ENCODE measurements around the gene KDM8. TPM values are rescaled to one million over a fixed set of nuclear protein-coding genes. Genes with fewer than 3 reads are reported as not detected.
A peak's percentile ranks its signal among the peaks of the same experiment; 100 is the strongest.

Gene KDM8
- total and polyA plus RNA-seq, 9 of the 15 experiments (the other 6 are each of a cell fraction or from before 2014, with no cell fraction given), result 0.61 to 9.1 (median 5.4) TPM

- TF ChIP-seq GABPB2 (CRISPR knock-in tag; conservative IDR thresholded peaks at IDR 0.05) (no peak), BHLHE40 (IDR thresholded peaks at IDR 0.05; ENCODE audit: low read length) (peak; percentile 33), ZNF695 (CRISPR knock-in tag; IDR thresholded peaks at IDR 0.05) (no peak), CBFB (CRISPR knock-in tag; IDR thresholded peaks at IDR 0.05) (no peak), ZNF212 (CRISPR knock-in tag; IDR thresholded peaks at IDR 0.05) (no peak), TAF1 (IDR thresholded peaks at IDR 0.05; ENCODE audit: control insufficient read depth, extremely low read depth, insufficient read depth, low read length, severe bottlenecking) (no peak), CTBP1 (IDR thresholded peaks at IDR 0.05; ENCODE audit: borderline replicate concordance) (peak; percentile 99), E2F1 (CRISPR knock-in tag; IDR thresholded peaks at IDR 0.05) (no peak), MCM3 (IDR thresholded peaks at IDR 0.05) (no peak), AFF1 (IDR thresholded peaks at IDR 0.05; ENCODE audit: low read depth in 1 of 2, partially characterized antibody in 2 of 2) (no peak), ZNF23 (CRISPR knock-in tag; IDR thresholded peaks at IDR 0.05) (no peak), ZNF140 (CRISPR knock-in tag; IDR thresholded peaks at IDR 0.05) (no peak), NR4A1 (CRISPR knock-in tag; IDR thresholded peaks at IDR 0.05) (no peak), NR4A1 (tag; IDR thresholded peaks at IDR 0.05) (no peak), KLF13 (tag; IDR thresholded peaks at IDR 0.05; ENCODE audit: borderline replicate concordance, low read depth) (peak; percentile 42; the same call in 1 of the 2 replicates)
- TF ChIP-seq, protein P1, sequence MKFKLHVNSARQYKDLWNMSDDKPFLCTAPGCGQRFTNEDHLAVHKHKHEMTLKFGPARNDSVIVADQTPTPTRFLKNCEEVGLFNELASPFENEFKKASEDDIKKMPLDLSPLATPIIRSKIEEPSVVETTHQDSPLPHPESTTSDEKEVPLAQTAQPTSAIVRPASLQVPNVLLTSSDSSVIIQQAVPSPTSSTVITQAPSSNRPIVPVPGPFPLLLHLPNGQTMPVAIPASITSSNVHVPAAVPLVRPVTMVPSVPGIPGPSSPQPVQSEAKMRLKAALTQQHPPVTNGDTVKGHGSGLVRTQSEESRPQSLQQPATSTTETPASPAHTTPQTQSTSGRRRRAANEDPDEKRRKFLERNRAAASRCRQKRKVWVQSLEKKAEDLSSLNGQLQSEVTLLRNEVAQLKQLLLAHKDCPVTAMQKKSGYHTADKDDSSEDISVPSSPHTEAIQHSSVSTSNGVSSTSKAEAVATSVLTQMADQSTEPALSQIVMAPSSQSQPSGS (CRISPR knock-in tag; IDR thresholded peaks at IDR 0.05), result no peak
- TF ChIP-seq, protein P2, sequence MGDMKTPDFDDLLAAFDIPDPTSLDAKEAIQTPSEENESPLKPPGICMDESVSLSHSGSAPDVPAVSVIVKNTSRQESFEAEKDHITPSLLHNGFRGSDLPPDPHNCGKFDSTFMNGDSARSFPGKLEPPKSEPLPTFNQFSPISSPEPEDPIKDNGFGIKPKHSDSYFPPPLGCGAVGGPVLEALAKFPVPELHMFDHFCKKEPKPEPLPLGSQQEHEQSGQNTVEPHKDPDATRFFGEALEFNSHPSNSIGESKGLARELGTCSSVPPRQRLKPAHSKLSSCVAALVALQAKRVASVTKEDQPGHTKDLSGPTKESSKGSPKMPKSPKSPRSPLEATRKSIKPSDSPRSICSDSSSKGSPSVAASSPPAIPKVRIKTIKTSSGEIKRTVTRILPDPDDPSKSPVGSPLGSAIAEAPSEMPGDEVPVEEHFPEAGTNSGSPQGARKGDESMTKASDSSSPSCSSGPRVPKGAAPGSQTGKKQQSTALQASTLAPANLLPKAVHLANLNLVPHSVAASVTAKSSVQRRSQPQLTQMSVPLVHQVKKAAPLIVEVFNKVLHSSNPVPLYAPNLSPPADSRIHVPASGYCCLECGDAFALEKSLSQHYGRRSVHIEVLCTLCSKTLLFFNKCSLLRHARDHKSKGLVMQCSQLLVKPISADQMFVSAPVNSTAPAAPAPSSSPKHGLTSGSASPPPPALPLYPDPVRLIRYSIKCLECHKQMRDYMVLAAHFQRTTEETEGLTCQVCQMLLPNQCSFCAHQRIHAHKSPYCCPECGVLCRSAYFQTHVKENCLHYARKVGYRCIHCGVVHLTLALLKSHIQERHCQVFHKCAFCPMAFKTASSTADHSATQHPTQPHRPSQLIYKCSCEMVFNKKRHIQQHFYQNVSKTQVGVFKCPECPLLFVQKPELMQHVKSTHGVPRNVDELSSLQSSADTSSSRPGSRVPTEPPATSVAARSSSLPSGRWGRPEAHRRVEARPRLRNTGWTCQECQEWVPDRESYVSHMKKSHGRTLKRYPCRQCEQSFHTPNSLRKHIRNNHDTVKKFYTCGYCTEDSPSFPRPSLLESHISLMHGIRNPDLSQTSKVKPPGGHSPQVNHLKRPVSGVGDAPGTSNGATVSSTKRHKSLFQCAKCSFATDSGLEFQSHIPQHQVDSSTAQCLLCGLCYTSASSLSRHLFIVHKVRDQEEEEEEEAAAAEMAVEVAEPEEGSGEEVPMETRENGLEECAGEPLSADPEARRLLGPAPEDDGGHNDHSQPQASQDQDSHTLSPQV (IDR thresholded peaks at IDR 0.05), result peak; percentile 56
These were observed 32.0 kb downstream of the KDM8 start (continued) for GRCh38 chr16:27235055-27235937.

All from K562 (cell line).